Measurements from ENCODE around the gene PPM1K.

PPM1K gene

DNA sequence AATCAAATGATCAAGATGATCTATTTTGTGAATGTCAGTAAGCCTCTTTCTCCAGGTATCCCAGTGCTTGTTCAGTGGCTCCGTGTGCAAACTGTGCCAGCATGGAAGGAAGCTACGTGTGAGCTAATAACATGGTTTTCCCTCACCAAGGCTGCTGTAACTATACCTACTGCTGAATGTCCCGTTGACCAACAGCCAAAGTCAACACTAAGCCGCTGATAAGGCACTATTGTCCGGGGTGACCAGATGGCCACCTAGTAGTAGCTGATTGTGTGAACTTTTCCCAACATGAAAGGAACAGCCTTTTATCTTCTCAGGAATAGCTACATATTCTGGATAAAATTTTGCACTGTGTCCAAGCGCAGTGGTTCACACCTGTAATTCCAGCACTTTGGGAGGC, 68.0 kb downstream of the PPM1K start:
- DNase-seq, result no peak

DNA sequence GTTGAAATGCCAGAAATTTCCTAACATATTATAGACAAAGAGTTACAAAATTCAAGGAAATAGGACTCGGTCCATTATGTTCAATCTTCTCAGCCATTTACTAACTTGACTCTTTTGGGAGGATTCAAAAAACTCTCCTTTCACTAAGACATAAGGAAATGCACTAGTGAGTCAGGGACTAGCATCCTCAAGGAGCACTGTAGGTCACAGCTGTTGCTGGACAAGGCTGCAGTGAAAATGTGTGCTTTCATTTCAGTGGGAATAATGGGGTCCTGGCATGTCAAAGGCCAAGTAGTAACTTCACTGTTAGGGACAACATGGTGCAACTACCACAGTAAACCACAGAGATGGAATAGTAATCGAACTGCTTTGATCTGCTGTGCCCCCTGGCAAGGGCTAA, 69.0 kb downstream of the PPM1K start:
- no peak for DNase-seq

DNA sequence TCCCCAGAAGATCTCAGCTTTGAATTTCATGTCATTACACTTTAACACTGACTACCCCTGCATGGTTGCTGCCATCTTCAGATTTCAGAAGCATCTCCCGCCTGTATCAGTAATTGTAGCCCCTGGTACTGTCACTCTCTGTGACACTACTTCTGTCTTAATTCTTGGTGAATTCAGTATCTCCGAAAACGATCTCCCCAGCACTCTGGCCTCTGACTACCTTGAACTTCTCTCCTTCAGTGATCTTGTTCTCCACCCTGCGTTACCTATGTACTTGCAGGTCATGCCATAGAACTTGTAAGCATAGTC, 72.2 kb downstream of the PPM1K start:
- peak; percentile 44 for DNase-seq

DNA sequence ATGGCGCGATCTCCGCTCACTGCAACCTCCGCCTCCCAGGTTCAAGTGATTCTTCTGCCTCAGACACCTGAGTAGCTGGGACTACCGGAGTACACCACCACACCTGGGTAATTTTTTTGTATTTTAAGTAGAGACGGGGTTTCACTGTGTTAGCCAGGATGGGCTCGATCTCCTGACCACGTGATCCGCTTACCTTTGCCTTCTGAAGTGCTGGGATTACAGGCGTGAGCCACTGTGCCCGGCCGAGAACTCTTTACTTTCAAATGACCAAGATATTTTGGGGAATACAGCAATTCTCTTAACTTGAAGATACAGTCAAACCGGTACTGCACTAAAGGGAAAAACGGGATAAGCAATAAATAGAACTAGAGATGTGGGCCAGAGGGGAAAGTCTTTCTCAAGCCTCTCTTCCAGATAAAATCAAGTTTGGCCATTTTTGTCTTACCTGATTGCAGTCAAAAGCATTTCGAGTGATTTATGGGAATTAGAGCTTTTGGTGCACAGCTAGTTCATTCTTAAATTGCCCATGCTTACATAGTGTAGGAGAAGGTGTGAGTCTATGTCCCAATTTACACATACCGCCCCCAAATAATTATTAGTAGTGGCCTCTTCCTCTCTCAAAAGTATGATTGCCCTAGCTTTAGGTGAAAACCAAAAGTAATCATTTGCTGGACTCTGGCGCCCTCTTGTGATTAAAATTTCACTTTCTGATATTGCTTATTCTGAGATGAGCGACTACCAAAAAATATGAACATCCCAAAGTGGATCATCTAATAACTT, 72.7 kb downstream of the PPM1K start:
- peak; percentile 83 for DNase-seq

DNA sequence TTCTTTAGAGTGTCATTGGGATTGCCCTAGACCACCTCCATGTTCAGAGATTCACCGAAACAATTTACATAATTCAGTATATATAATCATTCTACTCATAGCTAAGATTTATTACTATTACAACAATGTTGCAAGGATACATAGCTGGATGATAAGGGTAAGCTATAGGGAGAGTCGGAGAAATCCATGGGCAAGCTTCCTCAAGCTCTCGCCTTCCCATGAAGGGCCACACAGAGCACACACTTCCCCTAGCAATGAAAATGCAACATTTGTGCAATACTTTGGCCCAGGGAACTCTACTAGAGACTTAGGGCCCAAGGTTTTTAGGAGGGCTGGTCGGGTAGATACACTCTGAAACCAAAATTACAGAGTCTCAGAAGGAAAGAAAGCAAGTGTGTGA, 76.2 kb downstream of the PPM1K start:
- DNase-seq, result peak; percentile 14

All from OCI-M1 (cell line).